Measurements from ENCODE around the gene FRMPD1.

DNA sequence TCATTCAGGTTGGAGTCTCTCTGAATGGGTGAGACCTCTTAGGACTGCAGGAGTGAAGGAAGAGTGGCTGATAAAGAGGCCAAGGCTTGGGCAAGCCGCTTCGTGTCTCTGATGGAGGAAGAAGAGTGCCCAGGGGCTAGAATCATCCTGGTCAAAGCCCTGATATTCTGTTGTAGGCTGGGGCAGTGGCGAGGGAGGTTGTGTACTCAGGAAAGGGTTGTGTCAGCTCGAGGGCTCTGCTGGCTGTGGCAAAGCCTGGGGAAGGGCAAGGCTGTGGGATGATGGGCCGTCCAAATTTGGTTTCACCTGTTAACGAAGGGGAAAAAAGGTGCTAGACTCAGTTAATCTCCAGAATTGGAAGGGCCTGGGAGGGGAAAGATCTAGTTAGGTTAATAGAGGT, 100.4 kb downstream of the FRMPD1 start:
- TF ChIP-seq, protein P1, sequence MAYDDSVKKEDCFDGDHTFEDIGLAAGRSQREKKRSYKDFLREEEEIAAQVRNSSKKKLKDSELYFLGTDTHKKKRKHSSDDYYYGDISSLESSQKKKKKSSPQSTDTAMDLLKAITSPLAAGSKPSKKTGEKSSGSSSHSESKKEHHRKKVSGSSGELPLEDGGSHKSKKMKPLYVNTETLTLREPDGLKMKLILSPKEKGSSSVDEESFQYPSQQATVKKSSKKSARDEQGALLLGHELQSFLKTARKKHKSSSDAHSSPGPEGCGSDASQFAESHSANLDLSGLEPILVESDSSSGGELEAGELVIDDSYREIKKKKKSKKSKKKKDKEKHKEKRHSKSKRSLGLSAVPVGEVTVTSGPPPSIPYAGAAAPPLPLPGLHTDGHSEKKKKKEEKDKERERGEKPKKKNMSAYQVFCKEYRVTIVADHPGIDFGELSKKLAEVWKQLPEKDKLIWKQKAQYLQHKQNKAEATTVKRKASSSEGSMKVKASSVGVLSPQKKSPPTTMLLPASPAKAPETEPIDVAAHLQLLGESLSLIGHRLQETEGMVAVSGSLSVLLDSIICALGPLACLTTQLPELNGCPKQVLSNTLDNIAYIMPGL (CRISPR knock-in tag; IDR thresholded peaks at IDR 0.05; ENCODE audit: borderline replicate concordance), result no peak
- TF ChIP-seq, protein P2, sequence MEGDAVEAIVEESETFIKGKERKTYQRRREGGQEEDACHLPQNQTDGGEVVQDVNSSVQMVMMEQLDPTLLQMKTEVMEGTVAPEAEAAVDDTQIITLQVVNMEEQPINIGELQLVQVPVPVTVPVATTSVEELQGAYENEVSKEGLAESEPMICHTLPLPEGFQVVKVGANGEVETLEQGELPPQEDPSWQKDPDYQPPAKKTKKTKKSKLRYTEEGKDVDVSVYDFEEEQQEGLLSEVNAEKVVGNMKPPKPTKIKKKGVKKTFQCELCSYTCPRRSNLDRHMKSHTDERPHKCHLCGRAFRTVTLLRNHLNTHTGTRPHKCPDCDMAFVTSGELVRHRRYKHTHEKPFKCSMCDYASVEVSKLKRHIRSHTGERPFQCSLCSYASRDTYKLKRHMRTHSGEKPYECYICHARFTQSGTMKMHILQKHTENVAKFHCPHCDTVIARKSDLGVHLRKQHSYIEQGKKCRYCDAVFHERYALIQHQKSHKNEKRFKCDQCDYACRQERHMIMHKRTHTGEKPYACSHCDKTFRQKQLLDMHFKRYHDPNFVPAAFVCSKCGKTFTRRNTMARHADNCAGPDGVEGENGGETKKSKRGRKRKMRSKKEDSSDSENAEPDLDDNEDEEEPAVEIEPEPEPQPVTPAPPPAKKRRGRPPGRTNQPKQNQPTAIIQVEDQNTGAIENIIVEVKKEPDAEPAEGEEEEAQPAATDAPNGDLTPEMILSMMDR (IDR thresholded peaks at IDR 0.05), result no peak
- TF ChIP-seq EP300 (IDR thresholded peaks at IDR 0.05) (no peak), TFCP2L1 (CRISPR knock-in tag; IDR thresholded peaks at IDR 0.05) (no peak), CEBPB (IDR thresholded peaks at IDR 0.05) (no peak), ZSCAN20 (CRISPR knock-in tag; IDR thresholded peaks at IDR 0.05) (no peak), ZC3H11A (IDR thresholded peaks at IDR 0.05) (no peak), POLR2AphosphoS2 (conservative IDR thresholded peaks at IDR 0.05; ENCODE audit: low read length) (no peak), ZNF302 (CRISPR knock-in tag; IDR thresholded peaks at IDR 0.05) (no peak), JUN (IDR thresholded peaks at IDR 0.05) (no peak), CBX8 (IDR thresholded peaks at IDR 0.05) (no peak)
- TF ChIP-seq, protein P3, sequence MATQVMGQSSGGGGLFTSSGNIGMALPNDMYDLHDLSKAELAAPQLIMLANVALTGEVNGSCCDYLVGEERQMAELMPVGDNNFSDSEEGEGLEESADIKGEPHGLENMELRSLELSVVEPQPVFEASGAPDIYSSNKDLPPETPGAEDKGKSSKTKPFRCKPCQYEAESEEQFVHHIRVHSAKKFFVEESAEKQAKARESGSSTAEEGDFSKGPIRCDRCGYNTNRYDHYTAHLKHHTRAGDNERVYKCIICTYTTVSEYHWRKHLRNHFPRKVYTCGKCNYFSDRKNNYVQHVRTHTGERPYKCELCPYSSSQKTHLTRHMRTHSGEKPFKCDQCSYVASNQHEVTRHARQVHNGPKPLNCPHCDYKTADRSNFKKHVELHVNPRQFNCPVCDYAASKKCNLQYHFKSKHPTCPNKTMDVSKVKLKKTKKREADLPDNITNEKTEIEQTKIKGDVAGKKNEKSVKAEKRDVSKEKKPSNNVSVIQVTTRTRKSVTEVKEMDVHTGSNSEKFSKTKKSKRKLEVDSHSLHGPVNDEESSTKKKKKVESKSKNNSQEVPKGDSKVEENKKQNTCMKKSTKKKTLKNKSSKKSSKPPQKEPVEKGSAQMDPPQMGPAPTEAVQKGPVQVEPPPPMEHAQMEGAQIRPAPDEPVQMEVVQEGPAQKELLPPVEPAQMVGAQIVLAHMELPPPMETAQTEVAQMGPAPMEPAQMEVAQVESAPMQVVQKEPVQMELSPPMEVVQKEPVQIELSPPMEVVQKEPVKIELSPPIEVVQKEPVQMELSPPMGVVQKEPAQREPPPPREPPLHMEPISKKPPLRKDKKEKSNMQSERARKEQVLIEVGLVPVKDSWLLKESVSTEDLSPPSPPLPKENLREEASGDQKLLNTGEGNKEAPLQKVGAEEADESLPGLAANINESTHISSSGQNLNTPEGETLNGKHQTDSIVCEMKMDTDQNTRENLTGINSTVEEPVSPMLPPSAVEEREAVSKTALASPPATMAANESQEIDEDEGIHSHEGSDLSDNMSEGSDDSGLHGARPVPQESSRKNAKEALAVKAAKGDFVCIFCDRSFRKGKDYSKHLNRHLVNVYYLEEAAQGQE (IDR thresholded peaks at IDR 0.05), result no peak
- TF ChIP-seq, protein P4, sequence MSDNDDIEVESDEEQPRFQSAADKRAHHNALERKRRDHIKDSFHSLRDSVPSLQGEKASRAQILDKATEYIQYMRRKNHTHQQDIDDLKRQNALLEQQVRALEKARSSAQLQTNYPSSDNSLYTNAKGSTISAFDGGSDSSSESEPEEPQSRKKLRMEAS (IDR thresholded peaks at IDR 0.05), result no peak
